KOPT-K1 (cell line): Measurements from ENCODE around the gene CD2AP.
"Not testable (repeated sequence)": the region's sequence is repeated elsewhere in the genome, so short reads cannot be mapped to it uniquely, and the experiment has no call there.

Experiments used
- H3K27ac ChIP-seq: fragments of 200-600 bp; sonication (generic); 2 replicates; pipeline ENCODE4 v1.5.1; 2016; ENCODE audit warnings: antibody characterized with exemption, mild to moderate bottlenecking, low read depth, low read length; ENCODE audit not compliant: poor library complexity, severe bottlenecking
- H3K36me3 ChIP-seq: fragments of 200-600 bp; sonication (generic); 2 replicates; pipeline ENCODE4 v1.5.1; 2017; ENCODE audit warnings: antibody characterized with exemption, mild to moderate bottlenecking, low read length, moderate library complexity; ENCODE audit not compliant: insufficient read depth
- H3K9me3 ChIP-seq: fragments of 200-600 bp; sonication (generic); 2 replicates; pipeline ENCODE4 v1.5.1; 2017; ENCODE audit warnings: antibody characterized with exemption, low read length, mild to moderate bottlenecking; ENCODE audit not compliant: insufficient read depth, poor library complexity, severe bottlenecking

CD2AP gene

DNA sequence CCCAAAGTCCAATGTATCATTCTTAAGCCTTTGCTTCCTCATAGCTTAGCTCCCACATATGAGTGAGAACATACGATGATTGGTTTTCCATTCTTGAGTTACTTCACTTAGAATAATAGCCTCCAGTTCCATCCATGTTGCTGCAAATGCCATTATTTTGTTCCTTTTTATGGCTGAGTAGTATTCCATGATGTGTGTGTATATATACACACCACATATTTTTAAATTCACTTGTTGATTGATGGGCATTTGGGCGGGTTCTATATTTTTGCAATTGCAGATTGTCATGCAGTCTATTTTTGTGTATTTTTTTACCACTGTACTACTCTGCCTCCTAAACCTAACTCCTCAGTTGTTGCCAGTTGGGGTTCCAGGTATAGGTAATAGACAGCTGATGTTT, 74.7 kb downstream of the CD2AP start:
- Histone ChIP-seq H3K36me3 (peaks cover 45% of the 10 kb centered on the region), H3K27ac (no peak overlapping the region), H3K9me3 (no peaks in the 10 kb centered on the region)

DNA sequence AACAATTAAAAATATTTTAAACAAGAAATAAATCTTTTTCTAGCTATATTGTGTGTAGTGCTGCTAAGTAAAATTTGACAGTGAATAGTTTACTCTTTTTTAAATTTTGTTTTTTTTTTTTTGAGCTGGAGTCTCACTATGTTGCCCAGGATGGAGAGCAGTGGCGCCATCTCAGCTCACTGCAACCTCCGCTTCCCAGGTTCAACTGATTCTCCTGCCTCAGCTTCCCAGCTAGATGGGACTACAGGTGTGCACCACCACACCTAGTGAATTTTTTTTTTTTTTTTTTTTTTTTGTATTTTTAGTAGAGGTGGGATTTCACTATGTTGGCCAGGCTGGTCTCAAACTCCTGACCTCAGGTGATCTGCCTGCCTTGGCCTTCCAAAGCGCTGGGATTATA, 75.7 kb downstream of the CD2AP start:
- H3K9me3 ChIP-seq, H3K27ac ChIP-seq: not testable (repeated sequence)
- H3K36me3 ChIP-seq: peaks cover 35% of the 10 kb centered on the region

DNA sequence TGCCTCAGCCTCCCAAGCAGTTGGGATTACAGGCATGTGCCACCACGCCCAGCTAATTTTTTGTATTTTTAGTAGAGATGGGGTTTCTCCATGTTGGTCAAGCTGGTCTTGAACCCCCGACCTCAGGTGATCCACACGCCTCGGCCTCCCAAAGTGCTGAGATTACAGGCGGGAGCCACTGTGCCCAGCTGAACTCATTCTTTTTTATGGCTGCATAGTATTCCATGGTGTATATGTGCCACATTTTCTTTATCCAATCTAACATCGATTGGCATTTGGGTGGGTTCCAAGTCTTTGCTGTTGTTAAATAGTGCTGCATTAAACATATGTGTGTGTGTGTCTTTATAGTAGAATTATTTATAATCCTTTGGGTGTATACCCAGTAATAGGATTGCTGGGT, 78.9 kb downstream of the CD2AP start:
- H3K27ac ChIP-seq, H3K9me3 ChIP-seq: not testable (repeated sequence)
- H3K36me3 ChIP-seq: peaks cover 23% of the 10 kb centered on the region

DNA sequence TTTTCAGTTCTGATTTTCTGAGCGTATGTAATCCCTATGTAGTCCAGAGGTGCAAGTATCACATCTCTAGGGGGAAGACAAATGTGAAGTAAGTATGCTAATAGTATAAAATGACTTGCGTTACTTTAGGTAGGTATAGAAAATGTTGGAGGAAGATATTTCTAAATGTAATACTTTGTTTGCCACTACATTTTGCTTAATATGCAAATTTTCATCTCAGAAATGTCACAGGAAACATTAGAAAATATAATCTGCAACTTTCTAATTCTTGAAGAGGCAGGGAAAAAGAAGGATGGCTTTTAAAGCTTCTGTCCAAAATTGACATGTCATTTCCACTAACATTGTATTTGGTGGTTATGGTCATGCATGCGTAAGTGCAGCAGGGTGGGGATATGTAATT, 85.6 kb downstream of the CD2AP start:
- no peaks in the 10 kb centered on the region for H3K9me3 ChIP-seq
- no peaks in the 10 kb centered on the region; the same call in 1 of the 2 replicates for H3K36me3 ChIP-seq
- no peak overlapping the region for H3K27ac ChIP-seq

DNA sequence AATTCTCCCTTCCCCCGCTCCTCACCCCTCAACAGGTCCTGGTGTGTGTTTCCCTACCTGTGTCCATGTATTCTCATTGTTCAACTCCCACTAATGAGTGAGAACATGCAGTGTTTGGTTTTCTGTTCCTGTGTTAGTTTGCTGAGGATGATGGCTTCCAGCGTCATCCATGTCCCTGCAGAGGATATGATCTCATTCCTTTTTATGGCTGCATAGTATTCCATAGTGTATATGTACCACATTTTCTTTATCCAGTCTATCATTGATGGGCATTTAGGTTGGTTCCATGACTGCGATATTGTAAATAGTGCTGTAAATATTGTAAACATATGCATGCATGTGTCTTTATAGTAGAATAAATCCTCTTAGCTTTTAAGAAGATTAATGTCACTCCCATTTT, 89.0 kb downstream of the CD2AP start:
- H3K9me3 ChIP-seq, H3K27ac ChIP-seq, H3K36me3 ChIP-seq: not testable (repeated sequence)

DNA sequence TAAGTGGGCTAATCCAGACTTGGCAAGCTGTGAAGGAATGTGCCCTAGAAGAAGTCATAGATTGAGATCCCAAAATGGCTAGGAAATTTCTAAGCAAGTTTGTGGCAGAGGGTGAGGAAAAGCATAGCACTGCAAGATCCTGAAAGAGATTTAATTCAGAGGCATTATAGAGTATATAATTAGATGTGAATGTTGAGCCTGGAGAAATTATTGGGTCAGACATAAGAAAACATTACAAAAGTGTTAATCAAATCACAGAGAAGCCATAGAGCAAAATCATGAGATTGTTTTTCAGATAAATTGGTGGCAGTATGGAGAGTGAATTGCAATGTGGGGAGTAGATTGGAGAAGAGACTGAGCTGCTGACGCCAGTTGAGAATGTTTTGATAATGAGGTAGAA, 90.0 kb downstream of the CD2AP start:
- H3K36me3 ChIP-seq: no peaks in the 10 kb centered on the region
- H3K27ac ChIP-seq: no peak overlapping the region
- no peaks in the 10 kb centered on the region for H3K9me3 ChIP-seq

DNA sequence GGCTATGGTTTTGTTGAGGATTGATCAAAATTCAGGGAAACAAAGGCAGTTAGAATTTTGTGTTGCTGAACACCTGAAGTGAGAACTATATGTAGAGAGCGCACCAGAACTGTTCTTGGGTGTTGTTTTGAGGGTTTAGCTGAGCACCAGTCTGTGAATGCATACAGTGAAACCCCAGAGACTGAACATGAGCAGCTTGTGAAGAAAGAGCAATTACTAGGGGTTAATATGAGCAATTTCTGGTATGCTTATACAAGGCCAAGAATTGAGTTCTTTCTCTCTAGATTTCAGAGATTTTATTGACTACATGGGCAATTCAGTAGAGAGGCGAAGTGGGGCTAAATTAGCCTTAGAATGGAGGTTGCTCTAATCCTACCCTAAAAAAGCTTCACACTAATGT, 93.9 kb downstream of the CD2AP start:
- Histone ChIP-seq H3K27ac (no peak overlapping the region), H3K9me3 (no peaks in the 10 kb centered on the region), H3K36me3 (peaks cover 20% of the 10 kb centered on the region)

DNA sequence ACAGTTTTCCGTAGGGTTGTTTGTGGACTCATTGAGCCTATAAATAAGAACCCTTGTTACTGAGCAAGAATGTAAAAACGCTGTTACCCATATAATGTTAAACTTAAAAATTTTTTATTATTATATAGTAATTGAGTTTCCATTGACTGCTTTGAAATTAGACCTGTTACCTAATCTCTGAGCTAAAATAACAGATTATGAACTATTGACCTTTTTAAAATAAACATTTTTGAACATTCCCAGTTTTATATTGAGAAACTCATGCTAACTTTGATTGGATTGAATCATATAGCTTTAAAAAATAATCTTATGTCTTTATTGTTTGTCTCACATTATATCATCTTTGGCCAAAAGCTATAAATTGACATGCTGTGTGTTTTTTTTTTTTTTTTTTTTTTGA, 95.5 kb downstream of the CD2AP start:
- H3K36me3 ChIP-seq: peaks cover 35% of the 10 kb centered on the region
- no peaks in the 10 kb centered on the region for H3K9me3 ChIP-seq
- no peak overlapping the region for H3K27ac ChIP-seq

DNA sequence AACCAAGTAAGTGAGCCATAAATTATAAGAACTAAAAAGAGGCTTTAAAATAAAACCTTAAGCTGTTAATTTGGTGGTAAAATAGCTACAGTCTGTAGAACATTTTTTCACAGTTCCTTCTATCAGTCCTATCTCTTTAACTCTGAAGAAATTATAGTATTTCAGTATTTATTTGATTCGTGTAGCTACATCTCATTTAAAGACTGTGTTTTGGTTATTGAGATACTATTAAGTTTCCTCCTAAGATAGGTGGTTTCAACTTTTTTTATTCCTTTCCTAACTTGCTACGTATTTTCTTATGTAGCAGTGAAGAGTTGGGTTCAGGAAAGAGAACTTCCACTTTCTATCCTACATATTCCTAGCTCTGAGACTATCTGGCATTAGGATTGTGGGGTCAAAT, 97.2 kb downstream of the CD2AP start:
- Histone ChIP-seq H3K36me3 (peaks cover 52% of the 10 kb centered on the region), H3K27ac (no peak overlapping the region), H3K9me3 (no peaks in the 10 kb centered on the region)

DNA sequence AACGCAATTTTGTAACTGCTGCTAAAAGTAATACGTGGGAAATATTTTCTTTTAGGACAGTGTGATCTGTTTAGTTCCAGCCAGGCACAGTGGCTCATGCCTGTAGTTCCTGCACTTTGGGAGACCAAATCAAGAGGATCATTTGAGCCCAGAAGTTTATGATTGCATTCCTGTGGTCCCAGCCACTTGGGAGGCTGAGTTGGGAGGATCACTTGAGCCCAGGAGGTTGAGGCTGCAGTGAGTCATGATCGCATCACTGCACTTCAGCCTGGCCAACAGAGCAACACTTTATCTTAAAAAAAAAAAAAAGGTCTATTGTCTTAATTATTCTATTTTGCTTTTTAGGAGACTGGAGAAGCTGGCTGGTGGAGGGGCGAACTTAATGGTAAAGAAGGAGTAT, 101.5 kb downstream of the CD2AP start:
- H3K9me3 ChIP-seq: no peaks in the 10 kb centered on the region
- H3K36me3 ChIP-seq: peaks cover 84% of the 10 kb centered on the region
- no peak overlapping the region for H3K27ac ChIP-seq

DNA sequence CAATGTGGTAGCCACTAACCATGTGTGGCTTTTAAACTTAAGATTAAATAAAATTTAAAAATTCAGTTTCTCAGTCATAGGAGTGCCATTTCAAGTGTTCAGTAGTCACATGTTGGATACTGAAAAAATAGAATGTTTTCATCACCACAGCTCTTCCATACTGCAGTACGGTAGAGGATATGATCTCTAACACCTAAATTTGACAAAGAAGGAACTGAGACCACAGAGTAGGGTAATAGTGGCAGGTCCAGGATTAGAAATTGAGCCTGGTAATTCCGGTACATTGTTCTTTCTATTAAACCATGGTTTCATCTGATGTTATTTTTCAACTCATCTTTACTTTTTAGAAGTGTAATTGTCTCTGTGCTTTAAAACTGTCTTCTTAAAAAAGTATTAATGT, 104.0 kb downstream of the CD2AP start:
- Histone ChIP-seq H3K9me3 (no peaks in the 10 kb centered on the region), H3K36me3 (peaks cover 84% of the 10 kb centered on the region), H3K27ac (no peak overlapping the region)

DNA sequence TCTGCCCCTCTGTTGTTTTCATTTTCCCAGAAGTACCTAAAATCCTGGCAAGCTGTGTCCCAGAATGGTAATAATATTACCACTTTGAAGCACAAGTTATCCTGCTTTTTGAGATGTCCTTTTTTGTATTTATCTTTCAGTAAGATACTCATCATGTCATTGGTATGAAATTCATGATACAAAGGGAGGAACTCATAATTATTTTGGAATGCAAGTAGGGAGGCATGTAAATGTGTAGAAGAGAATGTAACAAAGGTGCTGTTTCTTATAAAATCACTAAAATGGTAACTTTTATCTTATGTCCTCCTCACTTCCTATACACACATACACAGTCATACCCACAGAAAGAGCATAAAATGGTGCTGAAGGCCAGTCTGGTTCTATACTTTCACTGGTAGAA, 109.9 kb downstream of the CD2AP start:
- H3K27ac ChIP-seq: no peak overlapping the region
- H3K36me3 ChIP-seq: peaks cover 82% of the 10 kb centered on the region
- no peaks in the 10 kb centered on the region for H3K9me3 ChIP-seq

DNA sequence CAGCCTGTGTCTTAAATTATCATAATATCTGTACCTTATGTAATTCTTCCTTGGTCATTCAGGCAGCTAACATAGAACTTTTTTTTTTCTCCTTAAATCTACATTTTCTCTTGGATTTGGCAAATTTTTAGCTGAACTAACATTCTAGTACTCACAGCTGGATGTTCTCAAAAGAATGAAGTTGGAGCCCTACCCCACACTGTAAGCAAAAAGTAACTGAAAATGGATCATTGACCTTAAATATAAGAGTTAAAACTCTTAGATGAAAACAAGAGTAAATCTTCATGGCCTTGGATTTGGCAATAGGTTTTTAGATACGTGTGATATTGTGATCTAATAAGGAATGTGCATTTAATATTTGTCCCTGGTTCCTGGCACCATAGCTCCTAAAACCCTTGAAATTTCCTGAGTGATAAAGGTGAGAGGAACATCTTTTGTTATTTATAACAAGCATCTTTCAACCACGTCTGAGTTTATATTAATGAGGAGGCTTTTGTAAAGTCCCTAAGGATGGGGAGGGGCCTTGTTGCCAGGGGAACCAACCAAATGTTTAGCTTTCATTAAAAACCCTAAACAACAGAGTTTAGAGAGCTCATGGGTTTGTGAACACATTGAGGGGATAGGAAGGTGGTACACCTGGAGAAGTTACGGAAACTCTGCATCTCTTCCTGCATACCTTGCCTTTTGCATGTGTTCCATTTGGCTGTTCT, 114.7 kb downstream of the CD2AP start:
- peaks cover 74% of the 10 kb centered on the region for H3K36me3 ChIP-seq
- no peaks in the 10 kb centered on the region for H3K9me3 ChIP-seq
- no peak overlapping the region for H3K27ac ChIP-seq

DNA sequence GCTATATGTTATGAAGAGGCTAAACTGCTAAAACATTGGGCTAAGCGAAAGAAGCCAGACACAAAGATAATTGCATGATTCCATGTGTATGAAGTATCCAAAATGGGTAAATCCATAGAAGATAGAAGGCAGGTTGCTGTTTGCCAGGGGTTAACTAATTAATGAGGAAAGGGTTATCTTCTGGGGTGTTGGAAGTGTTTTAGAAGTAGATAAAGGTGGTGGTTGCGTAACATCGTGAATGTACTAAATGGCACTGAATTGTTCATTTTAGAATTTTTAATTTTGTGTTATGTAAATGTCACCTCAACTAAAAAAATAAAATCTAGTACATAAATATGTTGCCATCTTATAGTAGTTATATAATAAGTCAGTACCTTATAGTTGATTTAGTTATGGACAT, 116.4 kb downstream of the CD2AP start:
- no peak overlapping the region for H3K27ac ChIP-seq
- H3K9me3 ChIP-seq: no peaks in the 10 kb centered on the region
- peaks cover 73% of the 10 kb centered on the region for H3K36me3 ChIP-seq

DNA sequence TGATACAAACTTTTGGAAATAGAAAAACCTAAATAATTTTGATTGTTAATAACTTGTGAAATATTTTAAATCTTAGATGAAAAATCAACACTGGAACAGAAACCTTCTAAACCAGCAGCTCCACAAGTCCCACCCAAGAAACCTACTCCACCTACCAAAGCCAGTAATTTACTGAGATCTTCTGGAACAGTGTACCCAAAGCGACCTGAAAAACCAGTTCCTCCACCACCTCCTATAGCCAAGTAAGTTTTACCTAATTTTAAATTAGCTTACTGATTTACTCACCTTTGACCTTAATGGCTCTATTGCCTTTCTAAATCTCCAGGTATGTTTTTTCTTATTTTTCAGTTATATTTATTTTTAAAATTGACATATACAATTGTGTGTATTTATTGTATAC, 118.2 kb downstream of the CD2AP start:
- no peak overlapping the region for H3K27ac ChIP-seq
- H3K36me3 ChIP-seq: peaks cover 60% of the 10 kb centered on the region
- H3K9me3 ChIP-seq: no peaks in the 10 kb centered on the region

DNA sequence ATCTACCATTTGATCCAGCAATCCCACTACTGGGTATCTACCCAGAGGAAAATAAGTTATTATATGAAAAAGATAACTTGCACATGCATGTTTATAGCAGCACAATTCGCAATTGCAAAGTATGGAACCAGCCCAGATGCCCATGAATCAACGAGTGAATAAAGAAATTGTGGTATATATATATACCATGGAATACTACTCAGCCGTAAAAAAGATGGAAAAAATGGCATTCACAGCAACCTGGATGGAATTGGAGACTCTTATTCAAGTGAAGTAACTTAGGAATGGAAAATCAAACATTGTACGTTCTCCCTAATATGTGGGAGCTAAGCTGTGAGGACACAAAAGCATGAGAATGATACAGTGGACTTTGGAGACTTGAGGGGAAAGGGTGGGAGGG, 120.8 kb downstream of the CD2AP start:
- Histone ChIP-seq H3K27ac (no peak overlapping the region), H3K9me3 (no peaks in the 10 kb centered on the region)

More for the DNA sequence above, 120.8 kb downstream of the CD2AP start:
- peaks cover 44% of the 10 kb centered on the region for H3K36me3 ChIP-seq
